KMS-11 (cell line): ENCODE results near the gene TUBA8.

Experiments
- H2AFZ ChIP-seq: fragments of 200-600 bp; sonication (generic); 2 replicates; pipeline ENCODE4 v1.6.1; 2016; ENCODE audit warnings: antibody characterized with exemption, mixed run types, low read depth
- H3K27ac ChIP-seq: fragments of 200-600 bp; sonication (generic); 2 replicates; pipeline ENCODE4 v1.6.1; 2016; ENCODE audit warnings: mild to moderate bottlenecking, mixed run types
- H3K27me3 ChIP-seq: fragments of 200-600 bp; sonication (generic); 2 replicates; pipeline ENCODE4 v1.6.1; 2017; ENCODE audit warnings: mild to moderate bottlenecking, low read depth, mixed run types, moderate library complexity; ENCODE audit not compliant: insufficient read depth
- H3K36me3 ChIP-seq: fragments of 200-600 bp; sonication (generic); 2 replicates; pipeline ENCODE4 v1.6.1; 2017; ENCODE audit warnings: mild to moderate bottlenecking, mixed run types; ENCODE audit not compliant: insufficient read depth
- H3K4me1 ChIP-seq: fragments of 200-600 bp; sonication (generic); 2 replicates; pipeline ENCODE4 v1.6.1; 2016; ENCODE audit warnings: mild to moderate bottlenecking, low read depth, mixed run types; ENCODE audit not compliant: poor library complexity, severe bottlenecking
- H3K4me2 ChIP-seq: fragments of 200-600 bp; sonication (generic); 2 replicates; pipeline ENCODE4 v1.7.0; 2016; ENCODE audit warnings: mild to moderate bottlenecking, mixed run types
- H3K4me3 ChIP-seq: fragments of 200-600 bp; sonication (generic); IDR thresholded peaks from 2 replicates; pipeline ENCODE4 v1.6.1; 2017; ENCODE audit warnings: low read depth, low read length, mixed read lengths; ENCODE audit not compliant: insufficient read depth
- H3K79me2 ChIP-seq: fragments of 200-600 bp; sonication (generic); 2 replicates; pipeline ENCODE4 v1.6.1; 2016; ENCODE audit warnings: low read depth, mixed run types; ENCODE audit not compliant: insufficient read depth
- H3K9ac ChIP-seq: fragments of 200-600 bp; sonication (generic); 2 replicates; pipeline ENCODE4 v1.6.1; 2016; ENCODE audit warnings: mild to moderate bottlenecking, mixed run types
- H4K20me1 ChIP-seq: fragments of 200-600 bp; sonication (generic); 2 replicates; pipeline ENCODE4 v1.6.1; 2016; ENCODE audit warnings: mild to moderate bottlenecking, mixed run types; ENCODE audit not compliant: insufficient read depth
- CTCF ChIP-seq: fragments of 200-600 bp; sonication (generic); conservative IDR thresholded peaks from 2 replicates; pipeline ENCODE4 v1.6.1; 2017; ENCODE audit warnings: low read depth, mild to moderate bottlenecking, antibody characterized with exemption, low read length, moderate library complexity, mixed read lengths

TUBA8 gene

DNA sequence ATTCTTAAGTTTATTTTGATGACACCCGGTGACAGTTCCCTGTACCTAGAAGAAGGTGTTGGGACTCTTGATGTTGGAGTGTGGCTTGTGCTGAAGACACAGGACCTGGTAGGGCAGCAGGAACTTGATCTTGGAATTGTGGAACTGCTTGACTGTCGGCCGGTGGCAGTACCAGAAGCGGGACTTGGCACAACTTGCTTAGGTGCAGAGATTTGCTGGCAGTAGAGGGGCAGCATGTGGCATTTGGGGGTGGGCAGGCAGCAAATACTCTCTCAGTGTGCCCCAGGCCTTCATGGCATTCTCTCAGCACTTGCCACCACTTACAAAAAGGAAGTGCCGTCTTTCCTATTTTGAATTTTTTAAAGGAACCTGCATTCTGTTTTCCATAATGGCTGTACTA lies 29.2 kb upstream of the TUBA8 start:
- H3K79me2 ChIP-seq: peaks cover 40% of the 10 kb centered on the region; the same call in 1 of the 2 replicates

DNA sequence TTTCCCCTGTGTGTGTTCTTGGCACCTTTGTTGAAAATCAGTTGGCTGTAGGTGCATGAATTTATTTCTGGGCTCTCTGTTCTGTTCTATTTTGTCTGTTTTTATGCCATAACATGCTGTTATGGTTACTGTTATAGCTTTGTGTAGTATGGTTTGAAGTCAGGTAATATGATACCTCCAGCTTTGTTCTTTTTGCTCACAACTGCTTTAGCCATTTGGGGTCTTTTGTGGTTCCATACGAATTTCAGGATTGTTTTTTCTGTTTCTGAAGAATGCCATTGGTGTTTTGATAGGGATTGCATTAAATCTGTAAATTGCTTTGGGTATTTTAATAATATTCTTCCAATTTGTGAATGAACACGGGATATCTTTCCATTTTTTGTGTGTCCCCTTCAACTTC lies 28.1 kb upstream of the TUBA8 start:
- H2AFZ ChIP-seq: no peak overlapping the region
- H3K79me2 ChIP-seq: peaks cover 40% of the 10 kb centered on the region; the same call in 1 of the 2 replicates
- H3K36me3 ChIP-seq: peaks cover 12% of the 10 kb centered on the region; the same call in 1 of the 2 replicates
- no peaks in the 10 kb centered on the region for H4K20me1 ChIP-seq
- H3K4me2 ChIP-seq: no peak overlapping the region
- no peak overlapping the region for H3K4me3 ChIP-seq
- H3K4me1 ChIP-seq: peaks cover 15% of the 10 kb centered on the region
- no peak for TF ChIP-seq CTCF
- H3K9ac ChIP-seq: no peak overlapping the region
- H3K27me3 ChIP-seq: no peaks in the 10 kb centered on the region
- H3K27ac ChIP-seq: no peak overlapping the region

More for the DNA sequence above, 29.2 kb upstream of the TUBA8 start:
- Histone ChIP-seq H3K4me1 (peaks cover 23% of the 10 kb centered on the region), H2AFZ (no peak overlapping the region), H4K20me1 (no peaks in the 10 kb centered on the region), H3K27me3 (no peaks in the 10 kb centered on the region), H3K4me2 (no peak overlapping the region), H3K27ac (no peak overlapping the region), H3K9ac (no peak overlapping the region), H3K36me3 (peaks cover 12% of the 10 kb centered on the region; the same call in 1 of the 2 replicates), H3K4me3 (no peak overlapping the region)
- TF ChIP-seq CTCF: no peak

- no peak overlapping the region for H3K9ac ChIP-seq
- H3K4me2 ChIP-seq: no peak overlapping the region
- H3K4me1 ChIP-seq: peaks cover 15% of the 10 kb centered on the region
- H2AFZ ChIP-seq: no peak overlapping the region
- no peak for TF ChIP-seq CTCF
- no peaks in the 10 kb centered on the region for H3K27me3 ChIP-seq
- no peak overlapping the region for H3K27ac ChIP-seq
- H3K79me2 ChIP-seq: peaks cover 35% of the 10 kb centered on the region; the same call in 1 of the 2 replicates
- no peaks in the 10 kb centered on the region for H4K20me1 ChIP-seq
- no peak overlapping the region for H3K4me3 ChIP-seq
- peaks cover 12% of the 10 kb centered on the region; the same call in 1 of the 2 replicates for H3K36me3 ChIP-seq
Observed at GRCh38 chr22:18083406-18083805, 27.2 kb upstream of the TUBA8 start.

DNA sequence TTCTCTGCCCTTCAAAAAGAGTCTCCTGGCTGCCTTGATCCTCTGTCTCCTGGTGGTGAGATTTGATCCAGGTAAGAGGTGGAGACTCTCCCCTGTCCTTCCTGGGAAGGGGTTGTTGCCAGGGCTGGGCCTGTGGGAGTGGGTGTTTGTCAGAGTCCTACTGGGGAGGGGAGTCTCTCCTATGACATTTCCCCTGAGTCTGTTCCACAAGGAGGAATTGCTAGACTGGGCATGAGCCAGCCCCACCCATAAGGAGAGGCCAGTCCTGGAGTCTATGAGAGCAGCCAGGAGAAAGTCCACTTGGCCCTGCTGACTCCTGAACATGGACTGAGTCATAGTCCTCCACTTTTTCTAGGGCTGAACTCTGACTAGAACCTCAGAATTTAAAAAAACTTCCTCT lies 25.4 kb upstream of the TUBA8 start:
- Histone ChIP-seq H3K4me1 (no peaks in the 10 kb centered on the region), H3K36me3 (peaks cover 12% of the 10 kb centered on the region; the same call in 1 of the 2 replicates), H3K9ac (no peak overlapping the region), H3K27ac (no peak overlapping the region), H4K20me1 (no peaks in the 10 kb centered on the region), H3K4me3 (no peak overlapping the region), H3K4me2 (no peak overlapping the region), H3K79me2 (peaks cover 20% of the 10 kb centered on the region; the same call in 1 of the 2 replicates), H2AFZ (no peak overlapping the region), H3K27me3 (no peaks in the 10 kb centered on the region)
- no peak for TF ChIP-seq CTCF
